T-helper 17 cell (primary cell): ENCODE results near the gene CALN1. TPM values are rescaled to one million over a fixed set of nuclear protein-coding genes. Genes with fewer than 3 reads are reported as not detected.
"Not testable (repeated sequence)": the region's sequence is repeated elsewhere in the genome, so short reads cannot be mapped to it uniquely, and the experiment has no call there.

Experiments used
- ATAC-seq: fragments of 150-1000 bp; cut with Tn5 transposase; 2 replicates; pipeline ENCODE4 v1.10.0; 2021; ENCODE audit warnings: mild to moderate bottlenecking, moderate library complexity
- DNase-seq, 3 donors: peaks; one replicate each; pipeline versions ENCODE4 v3.0.0 to v3.0.0-alpha.2; 2020 to 2021
- H3K9me3 ChIP-seq: one replicate; pipeline ENCODE4 v1.7.0; 2013; ENCODE audit warnings: low read length, mild to moderate bottlenecking; ENCODE audit not compliant: control insufficient read depth, poor library complexity, severe bottlenecking
- H3K27ac Mint-ChIP-seq: one replicate; pipeline ENCODE4 v1.8.0; 2022; ENCODE audit warnings: mild to moderate bottlenecking, moderate library complexity, mixed read lengths
- H3K27me3 Mint-ChIP-seq: one replicate; pipeline ENCODE4 v1.8.0; 2022; ENCODE audit warnings: mixed read lengths
- H3K36me3 Mint-ChIP-seq: one replicate; pipeline ENCODE4 v1.8.0; 2022; ENCODE audit warnings: low read depth, mixed read lengths
- H3K4me1 Mint-ChIP-seq: one replicate; pipeline ENCODE4 v1.8.0; 2022; ENCODE audit warnings: mild to moderate bottlenecking, mixed read lengths
- H3K4me3 Mint-ChIP-seq: one replicate; pipeline ENCODE4 v1.8.0; 2022; ENCODE audit warnings: mild to moderate bottlenecking, moderate library complexity, mixed read lengths
- total RNA-seq, 4 donors: library from RNA in 2 of 4; stranded (reverse) in 2 of 4; gene quantifications; one replicate each; pipeline ENCODE4 v1.2.3 and lab custom pipeline; 2022 to 2026

The CALN1 gene
- total RNA-seq, 2 donors from 2014 or later: not detected

GRCh38 chr7:72101444-72101843, 310.7 kb downstream of the CALN1 start:
- H3K27ac Mint-ChIP-seq: no peak overlapping the region
- no peak overlapping the region for H3K4me3 Mint-ChIP-seq
- H3K36me3 Mint-ChIP-seq: no peaks in the 10 kb centered on the region
- no peaks in the 10 kb centered on the region for H3K4me1 Mint-ChIP-seq
- H3K9me3 ChIP-seq: no peaks in the 10 kb centered on the region
- DNase-seq (no peak), ATAC-seq (no peak)
- no peaks in the 10 kb centered on the region for H3K27me3 Mint-ChIP-seq

- Mint-ChIP-seq H3K27me3 (no peaks in the 10 kb centered on the region), H3K4me3 (no peak overlapping the region), H3K36me3 (no peaks in the 10 kb centered on the region), H3K27ac (no peak overlapping the region), H3K4me1 (no peaks in the 10 kb centered on the region)
- ATAC-seq (no peak), DNase-seq (no peak)
- H3K9me3 ChIP-seq: no peaks in the 10 kb centered on the region
These were observed 312.4 kb downstream of the CALN1 start for GRCh38 chr7:72099784-72100183.

- H3K9me3 ChIP-seq: no peaks in the 10 kb centered on the region
- DNase-seq (no peak), ATAC-seq (no peak)
- Mint-ChIP-seq H3K27ac (no peak overlapping the region), H3K4me1 (no peaks in the 10 kb centered on the region), H3K27me3 (no peaks in the 10 kb centered on the region), H3K4me3 (no peak overlapping the region), H3K36me3 (no peaks in the 10 kb centered on the region)
These were observed 313.1 kb downstream of the CALN1 start for GRCh38 chr7:72098807-72099580.

- Mint-ChIP-seq H3K36me3 (no peaks in the 10 kb centered on the region), H3K27me3 (no peaks in the 10 kb centered on the region), H3K4me3 (no peak overlapping the region), H3K27ac (no peak overlapping the region), H3K4me1 (no peaks in the 10 kb centered on the region)
- DNase-seq (no peak), ATAC-seq (no peak)
- no peaks in the 10 kb centered on the region for H3K9me3 ChIP-seq
These were observed 314.9 kb downstream of the CALN1 start for GRCh38 chr7:72097226-72097625.

GRCh38 chr7:72092769-72093168, 319.4 kb downstream of the CALN1 start:
- ATAC-seq (no peak), DNase-seq (no peak)
- no peaks in the 10 kb centered on the region for H3K9me3 ChIP-seq
- Mint-ChIP-seq H3K4me1 (no peaks in the 10 kb centered on the region), H3K4me3 (no peak overlapping the region), H3K36me3 (no peaks in the 10 kb centered on the region), H3K27ac (no peak overlapping the region), H3K27me3 (no peaks in the 10 kb centered on the region)

- no peak for DNase-seq
These were observed 324.2 kb downstream of the CALN1 start for GRCh38 chr7:72087926-72088325.

GRCh38 chr7:72080865-72081510, 331.1 kb downstream of the CALN1 start:
- ATAC-seq (no peak), DNase-seq (no peak)
- Mint-ChIP-seq H3K4me1 (no peaks in the 10 kb centered on the region), H3K36me3 (no peaks in the 10 kb centered on the region), H3K27me3 (no peaks in the 10 kb centered on the region), H3K27ac (no peak overlapping the region), H3K4me3 (no peak overlapping the region)
- no peaks in the 10 kb centered on the region for H3K9me3 ChIP-seq

More at GRCh38 chr7:72087926-72088325, 324.2 kb downstream of the CALN1 start:
- Mint-ChIP-seq H3K27ac (no peak overlapping the region), H3K27me3 (no peaks in the 10 kb centered on the region), H3K4me1 (no peaks in the 10 kb centered on the region), H3K36me3 (no peaks in the 10 kb centered on the region), H3K4me3 (no peak overlapping the region)
- ATAC-seq: no peak
- no peaks in the 10 kb centered on the region for H3K9me3 ChIP-seq

- Mint-ChIP-seq H3K27me3 (no peaks in the 10 kb centered on the region), H3K4me3 (no peak overlapping the region), H3K4me1 (no peaks in the 10 kb centered on the region), H3K27ac (no peak overlapping the region), H3K36me3 (no peaks in the 10 kb centered on the region)
- no peak for ATAC-seq
- DNase-seq: no peak
- H3K9me3 ChIP-seq: no peaks in the 10 kb centered on the region
These were observed 331.8 kb downstream of the CALN1 start for GRCh38 chr7:72080341-72080766.

GRCh38 chr7:72078856-72079255, 333.3 kb downstream of the CALN1 start:
- Mint-ChIP-seq H3K27ac (no peak overlapping the region), H3K27me3 (no peaks in the 10 kb centered on the region), H3K36me3 (no peaks in the 10 kb centered on the region), H3K4me3 (no peak overlapping the region), H3K4me1 (no peaks in the 10 kb centered on the region)
- no peaks in the 10 kb centered on the region for H3K9me3 ChIP-seq
- ATAC-seq (no peak), DNase-seq (no peak)

- Mint-ChIP-seq H3K4me1 (no peaks in the 10 kb centered on the region), H3K27ac (no peak overlapping the region), H3K27me3 (no peaks in the 10 kb centered on the region), H3K36me3 (no peaks in the 10 kb centered on the region), H3K4me3 (no peak overlapping the region)
- DNase-seq (no peak), ATAC-seq (no peak)
- no peaks in the 10 kb centered on the region for H3K9me3 ChIP-seq
These were observed 333.8 kb downstream of the CALN1 start for GRCh38 chr7:72078301-72078700.

- H3K4me3 Mint-ChIP-seq: no peak overlapping the region
- no peaks in the 10 kb centered on the region for H3K4me1 Mint-ChIP-seq
- no peak overlapping the region for H3K27ac Mint-ChIP-seq
- ATAC-seq: no peak
- H3K36me3 Mint-ChIP-seq: no peaks in the 10 kb centered on the region
- no peaks in the 10 kb centered on the region for H3K9me3 ChIP-seq
- no peaks in the 10 kb centered on the region for H3K27me3 Mint-ChIP-seq
- no peak for DNase-seq
These were observed 334.4 kb downstream of the CALN1 start for GRCh38 chr7:72077786-72078185.

- no peaks in the 10 kb centered on the region for H3K27me3 Mint-ChIP-seq
- DNase-seq (no peak), ATAC-seq (no peak)
- no peak overlapping the region for H3K27ac Mint-ChIP-seq
- no peaks in the 10 kb centered on the region for H3K36me3 Mint-ChIP-seq
- no peak overlapping the region for H3K4me3 Mint-ChIP-seq
- H3K9me3 ChIP-seq: no peaks in the 10 kb centered on the region
- no peaks in the 10 kb centered on the region for H3K4me1 Mint-ChIP-seq
These were observed 339.2 kb downstream of the CALN1 start for GRCh38 chr7:72072901-72073300.

GRCh38 chr7:72069263-72069662, 342.9 kb downstream of the CALN1 start:
- H3K36me3 Mint-ChIP-seq: no peaks in the 10 kb centered on the region
- H3K9me3 ChIP-seq: no peaks in the 10 kb centered on the region
- no peak overlapping the region for H3K27ac Mint-ChIP-seq
- no peaks in the 10 kb centered on the region for H3K4me1 Mint-ChIP-seq
- ATAC-seq (no peak), DNase-seq (no peak)
- H3K27me3 Mint-ChIP-seq: no peaks in the 10 kb centered on the region
- no peak overlapping the region for H3K4me3 Mint-ChIP-seq

- DNase-seq, H3K27me3 Mint-ChIP-seq, H3K36me3 Mint-ChIP-seq, H3K9me3 ChIP-seq, H3K4me3 Mint-ChIP-seq, ATAC-seq, H3K27ac Mint-ChIP-seq, H3K4me1 Mint-ChIP-seq: not testable (repeated sequence)
These were observed 346.4 kb downstream of the CALN1 start for GRCh38 chr7:72065764-72066163.
